ENCODE measurements around the gene CHST3.

Gene CHST3

DNA sequence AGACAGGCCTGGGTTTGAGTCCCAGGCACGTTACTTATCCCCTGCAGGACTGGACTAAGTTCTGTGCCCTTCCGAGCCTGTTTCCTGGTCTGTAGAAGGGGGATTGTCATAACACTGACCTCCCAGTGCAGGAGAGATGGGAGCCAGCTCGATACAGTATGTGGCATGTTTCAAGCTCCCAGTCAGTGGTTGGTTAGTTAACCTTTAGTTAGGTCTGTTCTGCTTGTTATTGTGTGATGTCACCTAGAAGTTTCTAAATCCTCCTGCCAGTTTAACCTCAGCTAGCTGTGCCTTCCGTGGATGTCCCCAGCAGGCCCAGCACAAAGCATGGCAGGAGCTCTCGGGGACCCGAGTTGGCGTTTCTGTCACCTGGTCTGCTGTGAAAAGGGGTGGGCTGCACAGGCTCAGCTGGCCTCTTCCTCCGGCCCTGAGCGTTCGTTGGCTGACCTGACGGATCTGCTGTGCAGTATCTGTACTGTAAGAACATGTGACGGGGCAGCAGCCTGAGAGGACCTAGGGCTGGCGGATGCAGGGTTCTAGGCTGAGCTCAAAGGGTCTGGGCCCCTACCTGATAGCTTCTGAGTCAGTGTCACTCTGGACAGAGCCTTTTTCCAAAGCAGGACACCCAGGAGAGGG is 71.2 kb downstream of the CHST3 start:
- no peak for DNase-seq

- no peak for DNase-seq
These were observed 73.1 kb downstream of the CHST3 start for GRCh38 chr10:72037266-72037665.

GRCh38 chr10:72037811-72038210 is 73.6 kb downstream of the CHST3 start:
- no peak for DNase-seq

DNA sequence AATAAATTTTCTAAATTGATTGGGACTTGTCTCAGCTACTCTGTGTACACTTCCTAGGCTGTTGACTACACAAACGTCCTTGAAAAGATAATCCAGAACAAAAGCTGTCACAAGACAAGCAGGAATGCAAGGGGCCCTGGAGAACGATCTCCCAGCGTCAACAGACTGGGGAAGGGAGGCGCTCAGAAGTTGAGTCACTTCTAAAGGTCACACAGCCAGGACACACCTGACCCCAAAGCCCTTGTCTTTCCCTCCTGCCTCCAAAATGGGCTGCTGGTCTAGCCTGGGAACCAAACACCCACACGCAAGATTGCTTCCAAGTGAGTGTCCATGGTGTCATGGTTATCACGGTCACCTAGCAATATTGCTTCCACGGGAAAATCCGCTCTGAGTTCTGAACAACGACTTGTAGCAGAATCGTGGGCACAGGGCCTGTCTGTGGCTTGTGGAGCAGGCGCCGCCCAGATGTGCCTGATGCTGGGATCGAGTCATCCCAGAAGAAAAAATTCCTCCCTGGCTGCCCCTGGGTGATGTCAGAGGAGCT is 74.3 kb downstream of the CHST3 start:
- no peak for DNase-seq

- no peak for DNase-seq
These were observed 75.2 kb downstream of the CHST3 start for GRCh38 chr10:72039377-72039776.

- no peak for DNase-seq
These were observed 77.3 kb downstream of the CHST3 start for GRCh38 chr10:72041491-72041890.

- DNase-seq, result no peak
These were observed 79.0 kb downstream of the CHST3 start for GRCh38 chr10:72043016-72043834.

DNA sequence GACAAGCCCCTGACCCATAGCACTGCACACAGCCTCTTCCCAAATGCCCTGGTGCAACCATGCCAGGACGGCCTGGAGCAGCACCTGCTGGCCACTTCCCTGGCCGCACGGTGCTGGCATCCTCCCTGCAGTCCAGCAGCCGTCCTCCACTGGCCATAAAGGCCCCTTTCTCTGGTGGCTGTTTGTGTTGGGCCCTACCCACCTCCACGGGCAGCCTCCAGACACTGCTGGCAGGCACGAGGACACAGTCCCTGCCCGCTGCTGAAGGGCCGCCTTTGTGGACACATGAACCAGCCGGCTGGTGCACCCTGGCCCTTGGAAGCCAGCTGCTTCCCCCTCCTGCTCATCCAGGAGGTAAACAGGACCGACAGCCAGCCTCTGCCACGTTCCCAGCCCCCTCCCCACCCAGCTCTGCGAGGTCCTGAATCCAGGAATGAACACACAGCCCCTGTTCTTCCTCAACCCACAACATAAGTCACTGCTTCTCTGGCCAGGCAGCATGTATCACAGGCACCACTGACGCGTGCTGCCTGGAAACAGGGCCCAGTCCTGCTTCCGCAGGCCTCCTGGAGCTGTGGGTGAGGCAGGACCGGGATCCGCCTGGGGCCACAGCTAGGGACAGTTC is 80.3 kb downstream of the CHST3 start:
- DNase-seq, result no peak

- no peak for DNase-seq
These were observed 81.4 kb downstream of the CHST3 start for GRCh38 chr10:72045586-72045985.

GRCh38 chr10:72048450-72049124 is 84.4 kb downstream of the CHST3 start:
- peak; percentile 61 to 84 for DNase-seq

GRCh38 chr10:72049472-72049871 is 85.3 kb downstream of the CHST3 start:
- DNase-seq, result no peak

GRCh38 chr10:72049969-72050781 is 86.0 kb downstream of the CHST3 start:
- DNase-seq, result no peak

DNA sequence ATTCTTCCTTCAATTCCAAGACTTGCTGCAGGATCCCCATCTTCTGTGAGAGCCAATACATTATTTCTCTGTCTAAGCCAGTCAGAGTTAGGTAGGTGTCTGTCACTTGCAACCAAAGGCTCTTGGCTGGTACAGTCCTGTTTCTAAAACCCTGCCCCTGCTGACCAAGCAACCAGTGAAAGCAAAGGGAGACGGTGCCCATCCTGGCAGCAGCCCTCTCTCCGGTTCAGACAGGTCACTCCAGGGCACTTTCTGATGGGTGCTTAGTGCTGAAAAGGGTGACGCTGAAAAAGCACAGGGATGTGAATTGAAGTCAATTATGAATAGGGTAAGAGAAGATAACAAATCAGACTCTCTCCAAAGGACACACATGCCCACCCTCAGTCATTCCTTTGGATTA is 86.7 kb downstream of the CHST3 start:
- DNase-seq, result no peak

DNA sequence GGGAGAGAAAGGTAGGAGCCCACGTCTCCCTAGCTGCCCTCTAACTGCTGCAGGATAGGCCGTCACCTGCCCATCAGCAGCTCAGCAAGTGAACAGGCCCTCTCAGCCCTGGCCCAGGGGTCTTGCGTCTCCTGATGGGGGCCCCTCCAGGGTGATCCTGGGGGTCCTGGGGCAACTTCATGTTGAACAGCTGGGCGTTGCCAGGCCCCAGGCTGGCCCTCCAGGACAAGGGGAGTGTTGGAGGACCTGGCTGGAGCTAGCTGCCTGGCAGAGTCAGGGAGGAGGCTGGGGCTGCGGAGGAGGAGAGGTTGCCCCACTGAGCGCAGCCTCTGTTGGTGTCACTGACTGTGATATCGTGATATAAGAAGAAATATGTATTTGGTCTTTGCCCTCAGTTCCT is 89.5 kb downstream of the CHST3 start:
- DNase-seq, result no peak

DNA sequence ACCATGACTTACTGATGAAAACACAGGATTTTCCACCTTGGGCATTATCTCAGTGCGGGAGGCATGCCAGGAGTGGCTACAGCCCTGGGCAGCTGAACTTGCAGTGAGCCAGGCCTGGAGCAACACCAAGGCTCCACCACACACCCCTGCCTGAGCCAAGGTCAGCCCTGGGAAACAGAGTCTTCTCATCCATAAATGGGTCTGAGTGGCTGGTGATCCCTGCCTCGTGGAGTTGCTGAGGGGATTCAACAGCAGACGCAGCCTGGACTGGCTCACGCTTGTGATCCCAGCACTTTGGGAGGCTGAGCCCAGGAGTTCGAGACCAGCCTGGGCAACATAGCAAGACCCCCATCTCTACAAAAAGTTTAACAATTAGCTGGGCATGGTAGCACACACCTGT is 91.9 kb downstream of the CHST3 start:
- no peak for DNase-seq

DNA sequence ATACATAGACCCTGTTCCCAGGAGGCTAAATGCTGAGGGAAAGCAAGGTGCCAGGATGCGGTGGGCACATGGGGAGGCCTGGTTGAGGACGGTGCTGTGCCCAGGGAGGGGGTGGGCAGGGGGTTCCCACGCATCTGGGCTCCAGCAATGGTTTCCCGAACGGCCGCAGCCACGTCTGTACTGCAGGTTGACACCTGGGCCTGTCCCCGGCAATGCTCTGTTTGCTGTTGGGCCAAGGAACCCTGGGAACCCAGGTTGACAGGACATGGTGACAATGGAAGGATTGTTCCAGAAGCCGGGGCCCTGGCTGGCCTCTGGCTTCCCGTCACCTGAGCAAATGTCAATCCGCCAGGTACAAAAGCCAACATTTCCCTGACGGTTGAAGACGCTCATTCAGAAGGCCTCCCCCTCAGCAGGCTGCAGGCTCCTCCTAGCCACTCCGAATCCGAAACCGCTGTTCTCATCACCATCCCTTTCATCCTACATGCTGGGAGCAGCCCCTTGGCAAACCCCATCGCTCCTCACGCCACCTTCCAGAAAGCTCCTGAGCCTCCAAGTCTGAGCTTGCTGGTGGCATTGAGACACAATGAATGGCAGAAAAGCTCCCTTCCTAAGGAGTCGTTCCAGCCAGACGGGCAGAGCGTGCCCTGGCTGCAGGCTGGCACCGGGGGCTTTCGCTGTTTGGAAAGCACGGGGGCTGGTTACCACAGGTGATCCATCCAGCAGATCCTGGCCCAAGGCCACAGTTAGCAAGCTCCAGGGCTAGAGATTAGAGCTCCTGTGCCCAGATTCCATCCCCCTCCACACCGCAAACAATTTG is 92.9 kb downstream of the CHST3 start:
- no peak for DNase-seq

DNA sequence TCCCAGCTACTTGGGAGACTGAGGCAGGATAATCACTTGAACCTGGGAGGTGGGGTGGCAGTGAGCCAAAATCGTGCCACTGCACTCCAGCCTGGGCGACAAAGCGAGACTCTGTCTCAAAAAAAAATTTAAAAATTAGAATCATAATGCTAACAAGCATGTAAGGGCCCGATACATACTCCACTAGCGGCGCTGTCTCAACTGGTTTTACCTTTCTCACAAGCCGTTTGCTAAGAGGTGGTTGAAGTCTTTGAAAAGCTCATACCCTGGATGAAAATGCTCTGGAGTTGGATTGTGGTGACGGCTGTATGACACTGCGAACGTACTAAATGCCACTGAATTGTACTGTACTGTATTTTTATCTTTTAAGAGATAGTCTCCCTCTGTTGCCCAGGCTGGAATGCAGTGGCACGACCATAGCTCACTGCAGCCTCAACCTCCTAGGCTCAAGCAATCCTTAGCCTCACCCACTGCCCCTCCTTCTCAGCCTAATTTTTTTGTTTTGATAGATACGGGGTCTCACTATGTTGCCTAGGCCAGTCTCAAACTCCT is 94.2 kb downstream of the CHST3 start:
- no peak for DNase-seq

DNA sequence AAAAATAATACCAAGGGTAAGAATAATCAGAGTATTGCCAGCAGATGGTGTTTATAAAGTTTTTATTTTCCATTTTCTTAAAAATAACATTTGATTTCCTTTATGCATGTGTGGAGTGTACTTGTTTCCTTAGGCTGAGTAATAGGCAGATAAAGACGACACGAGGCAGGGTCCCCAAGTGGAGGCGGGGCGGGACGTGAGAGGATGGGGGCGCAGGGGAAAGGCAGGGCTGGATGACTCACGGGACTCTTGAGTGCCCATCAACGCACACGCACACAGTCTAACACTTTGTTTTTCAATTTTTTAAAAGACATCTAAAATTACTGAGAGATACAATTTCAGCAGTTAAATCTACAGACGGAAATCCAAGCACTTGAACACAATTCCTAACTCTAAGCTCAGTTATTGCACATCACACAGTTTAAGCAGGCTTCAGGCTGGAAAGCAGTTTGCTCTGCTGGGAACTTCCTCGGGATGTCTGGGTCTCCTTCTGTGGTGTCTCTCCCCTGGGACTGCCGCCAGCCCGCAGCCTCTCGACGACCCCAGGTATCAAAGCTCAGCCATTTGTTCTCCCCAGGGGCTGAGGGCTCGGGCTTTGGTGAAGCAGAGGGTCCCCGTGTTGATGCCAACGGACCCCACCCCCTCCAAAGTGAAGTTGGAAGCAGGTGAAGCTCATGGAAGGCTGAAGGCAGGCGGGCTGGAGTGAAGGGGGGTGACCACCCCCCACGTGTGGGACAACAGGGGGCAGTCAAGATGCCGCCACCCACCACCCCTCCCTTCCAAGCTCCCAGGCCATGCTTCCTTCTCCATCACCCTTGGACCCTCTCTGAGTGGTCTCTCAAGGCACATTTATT is 95.0 kb downstream of the CHST3 start:
- no peak for DNase-seq

DNA sequence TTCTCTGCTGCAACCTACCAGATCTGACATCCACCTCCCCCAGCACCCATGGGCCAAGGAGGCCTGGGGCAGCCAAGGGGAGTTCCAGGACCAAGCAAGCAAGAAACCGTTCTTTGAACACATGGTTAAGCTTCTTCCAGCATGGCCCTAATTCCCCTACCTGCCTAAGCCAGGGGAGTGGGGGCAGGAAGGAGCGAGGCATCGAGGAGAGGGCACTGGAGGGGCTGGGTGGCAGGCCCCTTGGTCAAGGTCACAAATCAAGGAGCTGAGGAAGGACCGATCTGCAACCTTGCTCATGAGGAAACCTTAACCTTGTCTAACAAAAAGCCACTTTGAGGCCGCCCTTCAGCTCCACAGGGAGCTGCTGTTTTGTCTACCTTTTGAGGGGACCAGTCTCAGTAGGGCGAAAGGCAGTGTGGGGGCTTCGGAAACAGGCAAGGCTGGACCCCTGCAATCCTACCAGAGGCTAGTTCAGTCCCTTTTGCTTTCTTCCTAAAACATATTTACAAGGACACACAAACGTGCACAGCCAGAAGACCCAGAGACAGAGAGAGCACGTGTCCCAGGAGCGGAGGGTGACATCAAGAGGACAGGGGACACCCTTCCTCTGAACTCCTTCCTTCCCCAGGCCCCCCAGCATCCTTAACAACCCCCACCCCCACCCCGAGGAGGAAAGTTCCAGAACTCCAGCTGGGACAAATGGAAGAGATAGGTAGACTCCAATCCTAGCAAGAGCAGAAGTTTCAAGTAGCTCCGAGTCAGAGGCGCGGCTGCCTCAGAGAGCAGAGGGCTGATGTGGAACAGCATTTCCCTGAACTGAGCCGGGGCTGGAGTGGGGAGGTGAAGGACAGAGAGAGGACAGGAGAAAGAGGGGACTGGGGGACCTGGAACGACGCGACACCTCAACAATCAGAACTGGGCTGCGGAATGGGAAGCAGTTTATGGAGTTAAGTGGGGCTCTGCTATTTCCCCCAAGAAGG is 95.9 kb downstream of the CHST3 start:
- DNase-seq, result no peak

All from SW 1271 (cell line).